Neural cell (in vitro differentiated cells): ENCODE data around the gene IMPDH2.

ENCODE experiments used
- EP300 ChIP-seq: fragments of 450-650 bp; conservative IDR thresholded peaks from 2 replicates; pipeline ENCODE4 v1.6.1; 2014; ENCODE audit warnings: antibody characterized with exemption, mild to moderate bottlenecking, moderate library complexity; ENCODE audit not compliant: poor library complexity, severe bottlenecking
- EZH2 ChIP-seq: fragments of 200-600, 300-800 bp; shearing (Covaris generic), sonication (generic); IDR thresholded peaks from 2 replicates; pipeline ENCODE4 v1.6.1; 2014; ENCODE audit warnings: antibody characterized with exemption, low read length, borderline replicate concordance, mild to moderate bottlenecking; ENCODE audit not compliant: insufficient read depth, poor library complexity, severe bottlenecking
- MXI1 ChIP-seq: fragments of 450-650 bp; conservative IDR thresholded peaks from 2 replicates; pipeline ENCODE4 v1.6.1; 2014; ENCODE audit warnings: antibody characterized with exemption, mild to moderate bottlenecking; ENCODE audit not compliant: poor library complexity, severe bottlenecking
- POLR2AphosphoS5 ChIP-seq: IDR thresholded peaks from 2 replicates; pipeline ENCODE4 v1.6.1; 2012
- RAD21 ChIP-seq: fragments of 450-650 bp; conservative IDR thresholded peaks from 2 replicates; pipeline ENCODE4 v1.6.1; 2014; ENCODE audit warnings: antibody characterized with exemption, mild to moderate bottlenecking, moderate library complexity
- TAF1 ChIP-seq: IDR thresholded peaks from 2 replicates; pipeline ENCODE4 v1.6.1; 2012; ENCODE audit warnings: low read depth
- TF ChIP-seq, protein P1 (sequence below): fragments of 450-650 bp; IDR thresholded peaks from 2 replicates; pipeline ENCODE4 v1.5.1; 2014; ENCODE audit warnings: antibody characterized with exemption, mild to moderate bottlenecking, moderate library complexity; ENCODE audit not compliant: poor library complexity, severe bottlenecking
- TF ChIP-seq, protein P2 (sequence below): IDR thresholded peaks from 2 replicates; pipeline ENCODE4 v1.6.1; 2012; ENCODE audit warnings: borderline replicate concordance

DNA sequence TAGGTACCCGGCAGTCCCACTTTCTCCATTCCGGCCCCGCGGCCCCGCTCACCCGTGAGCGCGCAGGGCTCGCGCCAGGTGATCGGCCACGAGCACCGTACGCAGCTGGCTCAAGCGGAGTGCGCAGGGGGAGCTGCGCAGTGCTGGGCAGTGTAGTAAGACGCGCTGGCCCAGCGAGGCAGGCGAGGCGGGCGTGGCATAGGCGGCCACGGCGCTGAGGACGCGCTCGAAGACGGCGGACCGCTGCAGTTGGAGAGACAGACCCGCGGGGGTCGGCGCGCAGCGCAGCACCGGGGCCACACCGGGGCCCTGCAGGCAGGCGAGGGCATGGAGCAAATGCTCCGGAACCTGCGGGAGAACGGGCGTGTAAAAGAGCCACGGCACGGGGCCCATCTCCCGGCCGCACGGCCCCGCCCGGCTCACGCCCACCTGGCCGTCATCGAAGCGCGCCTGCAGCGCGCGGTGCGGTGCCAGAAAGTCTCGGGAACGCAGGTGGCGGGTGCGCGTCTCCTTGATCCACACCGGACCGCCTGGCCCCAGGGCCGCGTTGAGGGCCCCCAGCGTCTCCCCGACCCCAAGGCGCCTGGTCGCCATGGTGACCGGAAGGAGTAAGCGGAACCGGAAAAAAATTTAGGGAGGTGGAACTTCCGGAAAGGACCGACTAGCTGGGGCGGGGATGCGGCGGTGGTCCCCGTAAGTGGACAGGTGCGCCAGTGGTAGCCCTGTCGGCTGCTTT, 11.1 kb downstream of the IMPDH2 start, which contains the start of gene DALRD3:
- TF ChIP-seq POLR2AphosphoS5 (no peak), RAD21 (no peak), TAF1 (no peak), EZH2 (no peak), EP300 (peak; percentile 38), MXI1 (peak; percentile 93)
- TF ChIP-seq, protein P1, sequence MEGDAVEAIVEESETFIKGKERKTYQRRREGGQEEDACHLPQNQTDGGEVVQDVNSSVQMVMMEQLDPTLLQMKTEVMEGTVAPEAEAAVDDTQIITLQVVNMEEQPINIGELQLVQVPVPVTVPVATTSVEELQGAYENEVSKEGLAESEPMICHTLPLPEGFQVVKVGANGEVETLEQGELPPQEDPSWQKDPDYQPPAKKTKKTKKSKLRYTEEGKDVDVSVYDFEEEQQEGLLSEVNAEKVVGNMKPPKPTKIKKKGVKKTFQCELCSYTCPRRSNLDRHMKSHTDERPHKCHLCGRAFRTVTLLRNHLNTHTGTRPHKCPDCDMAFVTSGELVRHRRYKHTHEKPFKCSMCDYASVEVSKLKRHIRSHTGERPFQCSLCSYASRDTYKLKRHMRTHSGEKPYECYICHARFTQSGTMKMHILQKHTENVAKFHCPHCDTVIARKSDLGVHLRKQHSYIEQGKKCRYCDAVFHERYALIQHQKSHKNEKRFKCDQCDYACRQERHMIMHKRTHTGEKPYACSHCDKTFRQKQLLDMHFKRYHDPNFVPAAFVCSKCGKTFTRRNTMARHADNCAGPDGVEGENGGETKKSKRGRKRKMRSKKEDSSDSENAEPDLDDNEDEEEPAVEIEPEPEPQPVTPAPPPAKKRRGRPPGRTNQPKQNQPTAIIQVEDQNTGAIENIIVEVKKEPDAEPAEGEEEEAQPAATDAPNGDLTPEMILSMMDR, result no peak
- TF ChIP-seq, protein P2, sequence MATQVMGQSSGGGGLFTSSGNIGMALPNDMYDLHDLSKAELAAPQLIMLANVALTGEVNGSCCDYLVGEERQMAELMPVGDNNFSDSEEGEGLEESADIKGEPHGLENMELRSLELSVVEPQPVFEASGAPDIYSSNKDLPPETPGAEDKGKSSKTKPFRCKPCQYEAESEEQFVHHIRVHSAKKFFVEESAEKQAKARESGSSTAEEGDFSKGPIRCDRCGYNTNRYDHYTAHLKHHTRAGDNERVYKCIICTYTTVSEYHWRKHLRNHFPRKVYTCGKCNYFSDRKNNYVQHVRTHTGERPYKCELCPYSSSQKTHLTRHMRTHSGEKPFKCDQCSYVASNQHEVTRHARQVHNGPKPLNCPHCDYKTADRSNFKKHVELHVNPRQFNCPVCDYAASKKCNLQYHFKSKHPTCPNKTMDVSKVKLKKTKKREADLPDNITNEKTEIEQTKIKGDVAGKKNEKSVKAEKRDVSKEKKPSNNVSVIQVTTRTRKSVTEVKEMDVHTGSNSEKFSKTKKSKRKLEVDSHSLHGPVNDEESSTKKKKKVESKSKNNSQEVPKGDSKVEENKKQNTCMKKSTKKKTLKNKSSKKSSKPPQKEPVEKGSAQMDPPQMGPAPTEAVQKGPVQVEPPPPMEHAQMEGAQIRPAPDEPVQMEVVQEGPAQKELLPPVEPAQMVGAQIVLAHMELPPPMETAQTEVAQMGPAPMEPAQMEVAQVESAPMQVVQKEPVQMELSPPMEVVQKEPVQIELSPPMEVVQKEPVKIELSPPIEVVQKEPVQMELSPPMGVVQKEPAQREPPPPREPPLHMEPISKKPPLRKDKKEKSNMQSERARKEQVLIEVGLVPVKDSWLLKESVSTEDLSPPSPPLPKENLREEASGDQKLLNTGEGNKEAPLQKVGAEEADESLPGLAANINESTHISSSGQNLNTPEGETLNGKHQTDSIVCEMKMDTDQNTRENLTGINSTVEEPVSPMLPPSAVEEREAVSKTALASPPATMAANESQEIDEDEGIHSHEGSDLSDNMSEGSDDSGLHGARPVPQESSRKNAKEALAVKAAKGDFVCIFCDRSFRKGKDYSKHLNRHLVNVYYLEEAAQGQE, result no peak
